GM21528 (cell line): ENCODE results near the gene MEAF6.
"Not testable (repeated sequence)": the region's sequence is repeated elsewhere in the genome, so short reads cannot be mapped to it uniquely, and the experiment has no call there.

Experiments used
- ATAC-seq: cut with Tn5 transposase; IDR thresholded peaks from one replicate; pipeline ENCODE4 v1.9.1; 2021; ENCODE audit warnings: mild to moderate bottlenecking, moderate library complexity; ENCODE audit not compliant: unreplicated experiment, low FRiP score

Gene MEAF6

GRCh38 chr1:37514350-37515184 is at the start of gene MEAF6:
Gene MEAF6 (minus strand): TSS chr1:37514766. CDS start chr1:37514746, 20 bp downstream.
- peak; percentile 84 for ATAC-seq

GRCh38 chr1:37562984-37563383 is 48.4 kb upstream of the MEAF6 start:
- ATAC-seq: no peak

GRCh38 chr1:37561133-37562132 is 46.9 kb upstream of the MEAF6 start:
- ATAC-seq: no peak

GRCh38 chr1:37560401-37561132 is 46.0 kb upstream of the MEAF6 start:
- ATAC-seq: no peak

- not testable (repeated sequence) for ATAC-seq
Measured at GRCh38 chr1:37559957-37560379, 45.4 kb upstream of the MEAF6 start.

GRCh38 chr1:37559080-37559479 is 44.5 kb upstream of the MEAF6 start:
- no peak for ATAC-seq

GRCh38 chr1:37558411-37558810 is 43.8 kb upstream of the MEAF6 start:
- ATAC-seq: no peak

- no peak for ATAC-seq
Measured at GRCh38 chr1:37557402-37557801, 42.8 kb upstream of the MEAF6 start.

- no peak for ATAC-seq
Measured at GRCh38 chr1:37556712-37557196, 42.2 kb upstream of the MEAF6 start, which contains the start of gene DNALI1. Gene DNALI1 (plus strand): TSS chr1:37556940. CDS start chr1:37556995, 55 bp downstream.

GRCh38 chr1:37553927-37554808 is 39.6 kb upstream of the MEAF6 start, which contains the start of gene SNIP1:
Gene SNIP1 (minus strand): TSS chr1:37554293. CDS start chr1:37554229, 64 bp downstream.
- ATAC-seq: peak; percentile 91

GRCh38 chr1:37553598-37553926 is 39.0 kb upstream of the MEAF6 start:
- ATAC-seq: peak; percentile 10

- no peak for ATAC-seq
Measured at GRCh38 chr1:37549341-37549740, 34.8 kb upstream of the MEAF6 start.

GRCh38 chr1:37545019-37545418 is 30.5 kb upstream of the MEAF6 start:
- no peak for ATAC-seq

GRCh38 chr1:37544530-37544929 is 30.0 kb upstream of the MEAF6 start:
- no peak for ATAC-seq

- no peak for ATAC-seq
Measured at GRCh38 chr1:37540036-37540785, 25.6 kb upstream of the MEAF6 start.

- ATAC-seq: not testable (repeated sequence)
Measured at GRCh38 chr1:37539154-37539553, 24.6 kb upstream of the MEAF6 start.

- no peak for ATAC-seq
Measured at GRCh38 chr1:37537378-37537777, 22.8 kb upstream of the MEAF6 start.

GRCh38 chr1:37533317-37534093 is 18.9 kb upstream of the MEAF6 start:
- ATAC-seq: no peak
